Measurements from ENCODE around the gene ITFG1. TPM values are rescaled to one million over a fixed set of nuclear protein-coding genes. Genes with fewer than 3 reads are reported as not detected.

Gene ITFG1
- total RNA-seq, 4 donors from 2014 or later: 32.5 to 63.1 (median 43.1) TPM

DNA sequence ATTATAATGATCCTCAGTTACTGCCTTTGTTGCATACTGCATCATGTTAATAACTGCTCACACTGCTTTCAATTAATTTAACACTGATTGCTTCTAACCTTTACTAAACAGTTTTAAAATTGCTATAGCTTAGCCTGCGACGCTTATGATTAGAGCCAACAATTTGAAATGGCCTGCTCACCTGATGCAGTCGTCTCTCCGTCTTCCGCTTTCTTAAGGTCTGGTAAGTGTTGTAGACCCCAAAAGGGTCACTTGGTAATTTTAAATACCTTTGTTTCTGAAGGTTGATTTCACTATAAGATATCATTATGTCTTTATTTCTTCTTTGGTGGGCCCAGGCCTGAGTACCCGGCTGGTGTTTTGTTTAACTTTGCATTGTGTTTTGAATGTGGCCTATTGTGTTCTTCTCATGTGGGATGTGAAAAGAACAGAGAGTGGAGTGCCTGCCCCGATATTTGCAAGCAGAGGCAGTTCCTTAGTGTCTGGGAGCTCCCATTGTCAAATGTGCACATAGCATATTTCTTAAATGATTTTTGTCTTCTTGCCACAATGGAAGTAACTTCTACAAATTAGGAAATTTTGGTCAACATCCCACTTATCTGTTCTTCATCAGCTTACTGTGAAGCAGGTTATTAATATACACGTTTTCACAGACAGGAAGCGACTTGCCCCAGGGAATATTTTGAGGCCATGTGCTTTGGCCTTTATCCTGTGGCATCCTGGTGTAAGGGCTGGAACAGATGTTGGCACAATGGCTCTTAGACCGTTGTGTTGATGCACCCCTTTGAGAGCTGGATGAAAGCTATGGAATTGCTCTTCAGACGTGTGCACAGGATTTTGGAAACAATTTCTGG, 3.1 kb upstream of the ITFG1 start:
- DNase-seq (ENCODE audit: low spot score) (no peak), ATAC-seq (ENCODE audit: low FRiP score) (no peak)
- TF ChIP-seq, protein P1, sequence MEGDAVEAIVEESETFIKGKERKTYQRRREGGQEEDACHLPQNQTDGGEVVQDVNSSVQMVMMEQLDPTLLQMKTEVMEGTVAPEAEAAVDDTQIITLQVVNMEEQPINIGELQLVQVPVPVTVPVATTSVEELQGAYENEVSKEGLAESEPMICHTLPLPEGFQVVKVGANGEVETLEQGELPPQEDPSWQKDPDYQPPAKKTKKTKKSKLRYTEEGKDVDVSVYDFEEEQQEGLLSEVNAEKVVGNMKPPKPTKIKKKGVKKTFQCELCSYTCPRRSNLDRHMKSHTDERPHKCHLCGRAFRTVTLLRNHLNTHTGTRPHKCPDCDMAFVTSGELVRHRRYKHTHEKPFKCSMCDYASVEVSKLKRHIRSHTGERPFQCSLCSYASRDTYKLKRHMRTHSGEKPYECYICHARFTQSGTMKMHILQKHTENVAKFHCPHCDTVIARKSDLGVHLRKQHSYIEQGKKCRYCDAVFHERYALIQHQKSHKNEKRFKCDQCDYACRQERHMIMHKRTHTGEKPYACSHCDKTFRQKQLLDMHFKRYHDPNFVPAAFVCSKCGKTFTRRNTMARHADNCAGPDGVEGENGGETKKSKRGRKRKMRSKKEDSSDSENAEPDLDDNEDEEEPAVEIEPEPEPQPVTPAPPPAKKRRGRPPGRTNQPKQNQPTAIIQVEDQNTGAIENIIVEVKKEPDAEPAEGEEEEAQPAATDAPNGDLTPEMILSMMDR (IDR thresholded peaks at IDR 0.05): no peak

DNA sequence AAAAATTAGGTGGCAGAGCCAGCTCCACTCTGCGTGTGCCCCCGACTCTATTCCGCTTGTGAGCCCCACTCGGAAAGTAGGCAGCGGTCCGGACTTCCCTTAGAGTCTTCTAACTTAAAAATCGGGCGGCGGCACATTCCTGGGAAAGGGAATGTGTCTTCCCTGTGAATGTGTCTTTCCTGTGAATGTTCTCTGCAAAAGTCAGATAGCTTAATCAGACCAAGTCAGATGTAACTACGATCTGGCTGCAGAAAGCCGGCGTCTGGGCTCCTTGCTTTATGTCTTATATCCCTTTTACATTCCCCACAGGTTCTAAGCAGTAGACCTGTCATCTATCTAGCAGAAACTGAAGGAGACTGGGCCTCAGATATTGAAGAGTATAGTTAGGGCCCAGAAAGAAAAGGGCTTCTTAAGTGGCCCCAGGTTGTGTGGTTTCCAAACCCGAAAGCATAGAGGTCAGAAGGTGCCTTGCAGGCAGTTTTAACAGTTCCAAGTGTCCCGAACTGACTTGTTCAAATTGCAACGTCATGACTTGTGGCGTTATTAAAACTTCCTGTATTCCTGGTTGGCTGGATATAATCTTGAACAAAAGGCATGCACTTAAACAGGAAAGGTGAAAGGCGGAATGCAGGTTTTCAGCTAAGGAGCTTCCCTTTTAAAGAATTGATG, 869 bp upstream of the ITFG1 start:
- DNase-seq (ENCODE audit: low spot score): no peak
- ATAC-seq (ENCODE audit: low FRiP score): peak; percentile 29
- TF ChIP-seq, protein P1 (IDR thresholded peaks at IDR 0.05): no peak

GRCh38 chr16:47460359-47460710, 528 bp downstream of the ITFG1 start:
- ATAC-seq (ENCODE audit: low FRiP score) (no peak), DNase-seq (ENCODE audit: low spot score) (no peak)
- TF ChIP-seq, protein P1 (IDR thresholded peaks at IDR 0.05): no peak

GRCh38 chr16:47459603-47460002, 1.3 kb downstream of the ITFG1 start:
- TF ChIP-seq, protein P1 (IDR thresholded peaks at IDR 0.05): no peak
- DNase-seq (ENCODE audit: low spot score) (no peak), ATAC-seq (ENCODE audit: low FRiP score) (no peak)

GRCh38 chr16:47458331-47458730, 2.5 kb downstream of the ITFG1 start:
- TF ChIP-seq, protein P1 (IDR thresholded peaks at IDR 0.05): no peak

GRCh38 chr16:47449788-47450187, 11.1 kb downstream of the ITFG1 start:
- TF ChIP-seq, protein P1 (IDR thresholded peaks at IDR 0.05): no peak
- no peak for ATAC-seq (ENCODE audit: low FRiP score)
- DNase-seq (ENCODE audit: low spot score): no peak

More at GRCh38 chr16:47458331-47458730, 2.5 kb downstream of the ITFG1 start:
- no peak for DNase-seq (ENCODE audit: low spot score)
- ATAC-seq (ENCODE audit: low FRiP score): no peak
